Stimulated activated CD4-positive, alpha-beta T cell treated with anti-CD3 and anti-CD28 coated beads, TNF-alpha, amount 100 ng/mL, for 4 hours (primary cell): ENCODE measurements around the gene EIF3I.

ENCODE experiments used
- DNase-seq, 3 experiments: peaks; one replicate each; pipeline ENCODE4 v3.0.0-alpha.2; 2020; ENCODE audit warnings: low read depth in 3 of 3

The EIF3I gene

DNA sequence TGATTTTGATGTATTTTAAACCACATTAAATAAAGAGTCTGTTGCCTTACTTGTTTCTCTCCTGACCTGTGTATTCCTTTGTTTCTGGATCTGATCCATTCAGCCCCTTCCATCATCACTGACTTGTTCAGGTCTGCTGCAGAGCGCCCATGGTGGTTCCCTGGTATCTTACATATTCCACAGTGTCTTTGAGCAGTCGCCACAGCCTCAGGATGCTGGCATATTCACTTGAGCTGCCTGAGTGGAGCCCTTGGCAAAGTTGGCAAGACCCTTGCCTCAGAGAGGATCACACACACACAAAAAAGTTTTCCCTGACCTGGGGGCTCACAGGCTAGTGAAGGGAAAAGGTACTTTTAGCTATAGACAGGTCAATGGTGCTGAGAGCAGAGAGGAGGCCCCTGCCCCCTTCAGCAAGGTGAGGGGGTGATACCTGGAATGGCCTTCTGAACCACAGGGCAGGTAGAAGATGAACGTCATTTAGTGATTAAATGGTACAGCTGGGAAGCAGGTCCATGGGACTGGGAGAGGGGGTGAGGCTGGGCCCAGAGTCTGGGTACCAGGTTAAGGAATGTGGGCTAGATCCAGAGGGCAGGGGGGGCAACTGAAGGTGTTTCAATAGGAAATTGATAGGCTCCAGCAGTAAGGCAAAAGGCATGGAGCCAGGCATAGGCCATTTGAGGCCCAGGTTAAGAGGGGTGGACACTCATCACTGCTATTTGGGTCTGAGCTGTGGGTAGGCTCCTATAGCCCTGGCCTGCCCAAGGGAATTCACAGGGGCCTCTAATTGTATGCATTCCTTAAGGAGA, 23.8 kb upstream of the EIF3I start:
- DNase-seq = no peak

DNA sequence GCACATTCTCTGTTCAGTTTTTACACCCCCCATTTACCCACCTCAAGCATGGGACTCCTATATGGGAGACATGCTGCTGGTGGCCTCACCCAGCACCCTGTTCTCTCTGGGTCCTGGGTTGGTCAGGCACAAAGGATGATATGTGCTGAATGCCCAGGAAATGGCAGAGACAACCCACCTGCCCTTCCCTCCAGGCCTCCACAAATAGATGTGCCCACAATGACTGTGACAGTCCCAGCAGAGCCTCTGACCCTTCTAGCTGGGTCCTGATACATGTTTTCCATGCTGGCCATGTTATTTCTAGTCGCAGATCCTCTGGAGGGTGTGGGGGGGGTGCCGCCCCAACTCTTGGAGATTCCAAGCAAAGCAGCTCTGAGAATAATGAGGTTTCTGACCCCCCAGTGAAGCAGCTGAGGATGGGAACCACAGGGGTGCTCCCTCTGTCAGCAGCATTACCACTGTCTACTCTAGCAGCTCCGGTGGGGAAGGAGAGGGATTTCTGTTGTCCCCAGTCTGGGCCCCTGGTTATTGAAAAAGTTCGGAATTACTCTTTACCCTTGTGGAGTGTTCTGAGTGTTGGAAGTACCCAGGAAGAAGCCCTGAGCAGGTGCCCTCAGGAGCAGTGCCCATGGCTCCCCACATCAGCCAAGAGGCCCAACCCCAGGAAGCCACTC, 23.0 kb upstream of the EIF3I start:
- DNase-seq = no peak

DNA sequence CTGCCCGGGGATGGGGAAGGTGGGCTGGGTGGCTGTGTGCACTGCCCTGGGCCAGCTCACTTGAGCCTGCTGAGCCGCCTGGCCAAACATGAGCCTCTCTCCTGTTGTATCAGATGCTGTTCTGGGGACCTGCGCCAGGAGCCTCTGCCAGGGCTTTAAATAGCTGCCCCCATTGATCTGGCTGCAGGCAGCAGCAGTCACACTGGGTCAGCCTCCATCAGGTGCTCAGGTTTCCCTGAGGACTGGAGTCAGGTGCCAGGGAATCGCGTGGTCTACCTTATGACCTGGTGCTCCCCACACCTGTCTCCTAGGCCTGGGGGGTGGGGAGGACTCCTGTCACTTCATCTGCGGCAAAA, 22.5 kb upstream of the EIF3I start:
- DNase-seq = no peak

DNA sequence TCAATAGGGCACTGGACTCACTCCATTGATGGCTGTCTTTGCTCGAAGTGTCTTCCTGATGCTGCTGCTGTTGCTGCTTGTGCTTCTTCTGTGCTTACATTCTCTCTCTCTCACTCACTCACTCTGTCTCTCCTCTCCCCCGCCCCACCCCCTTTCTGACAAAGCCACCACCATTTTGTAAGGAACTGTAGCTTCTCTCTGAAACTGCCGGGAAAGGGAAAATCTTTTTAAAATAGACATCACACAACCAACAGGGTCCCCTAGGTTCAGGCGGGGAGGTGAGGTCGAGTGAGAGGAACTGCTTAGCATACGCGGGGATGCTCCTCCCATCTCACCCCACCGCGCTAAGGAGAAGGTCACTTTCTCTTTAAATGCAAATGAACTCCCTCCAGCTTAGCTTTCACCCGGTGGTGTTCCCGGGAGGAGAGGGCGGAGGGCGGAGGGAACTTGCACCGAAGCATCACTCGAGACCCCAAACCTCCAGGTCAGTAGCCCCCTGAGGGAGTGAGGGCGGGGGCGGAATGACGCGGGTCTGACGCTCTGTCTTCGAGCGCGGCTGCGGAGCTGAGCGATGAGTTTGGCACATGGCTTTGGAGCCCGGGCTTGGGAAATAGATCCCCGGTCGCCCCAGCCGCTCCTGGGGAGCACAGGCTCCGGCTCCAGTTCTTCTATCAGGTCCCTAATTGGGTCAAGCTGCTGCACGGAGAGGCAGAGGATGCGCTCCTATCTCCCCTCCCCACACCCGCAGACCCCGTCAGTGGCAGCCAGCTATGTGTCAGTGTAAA, 21.8 kb upstream of the EIF3I start, which contains the start of gene CCDC28B:
Gene CCDC28B, plus strand, starts transcription at position 370 of the 785 bp plus-strand sequence. CDS start 1,341 bp downstream, outside the sequence.
- peak; percentile 20 to 35 (median 30) for DNase-seq

- DNase-seq = peak; percentile 44 to 58 (median 56)
These were observed 21.0 kb upstream of the EIF3I start for GRCh38 chr1:32201011-32201855.

DNA sequence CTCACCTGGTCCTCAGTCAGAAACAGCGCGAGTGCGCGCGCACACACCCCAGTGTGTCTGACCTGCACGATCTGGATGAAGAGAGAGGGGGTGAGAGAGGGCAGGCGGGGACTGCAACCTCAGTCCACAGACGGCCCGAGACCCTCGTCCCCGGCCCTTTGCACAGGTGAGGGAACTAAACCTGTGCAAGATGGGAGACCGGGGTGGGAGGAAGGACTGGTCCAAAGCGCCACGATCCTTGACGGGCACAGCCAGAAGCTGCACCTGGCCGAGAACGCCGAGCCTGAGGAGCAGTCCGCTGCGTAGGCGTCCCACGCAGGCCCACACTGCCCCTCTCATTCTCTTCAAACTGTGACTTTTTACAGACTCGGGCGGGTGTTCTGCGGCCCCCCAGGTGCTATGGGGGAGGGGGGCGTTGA, 17.3 kb upstream of the EIF3I start:
- DNase-seq = no peak

DNA sequence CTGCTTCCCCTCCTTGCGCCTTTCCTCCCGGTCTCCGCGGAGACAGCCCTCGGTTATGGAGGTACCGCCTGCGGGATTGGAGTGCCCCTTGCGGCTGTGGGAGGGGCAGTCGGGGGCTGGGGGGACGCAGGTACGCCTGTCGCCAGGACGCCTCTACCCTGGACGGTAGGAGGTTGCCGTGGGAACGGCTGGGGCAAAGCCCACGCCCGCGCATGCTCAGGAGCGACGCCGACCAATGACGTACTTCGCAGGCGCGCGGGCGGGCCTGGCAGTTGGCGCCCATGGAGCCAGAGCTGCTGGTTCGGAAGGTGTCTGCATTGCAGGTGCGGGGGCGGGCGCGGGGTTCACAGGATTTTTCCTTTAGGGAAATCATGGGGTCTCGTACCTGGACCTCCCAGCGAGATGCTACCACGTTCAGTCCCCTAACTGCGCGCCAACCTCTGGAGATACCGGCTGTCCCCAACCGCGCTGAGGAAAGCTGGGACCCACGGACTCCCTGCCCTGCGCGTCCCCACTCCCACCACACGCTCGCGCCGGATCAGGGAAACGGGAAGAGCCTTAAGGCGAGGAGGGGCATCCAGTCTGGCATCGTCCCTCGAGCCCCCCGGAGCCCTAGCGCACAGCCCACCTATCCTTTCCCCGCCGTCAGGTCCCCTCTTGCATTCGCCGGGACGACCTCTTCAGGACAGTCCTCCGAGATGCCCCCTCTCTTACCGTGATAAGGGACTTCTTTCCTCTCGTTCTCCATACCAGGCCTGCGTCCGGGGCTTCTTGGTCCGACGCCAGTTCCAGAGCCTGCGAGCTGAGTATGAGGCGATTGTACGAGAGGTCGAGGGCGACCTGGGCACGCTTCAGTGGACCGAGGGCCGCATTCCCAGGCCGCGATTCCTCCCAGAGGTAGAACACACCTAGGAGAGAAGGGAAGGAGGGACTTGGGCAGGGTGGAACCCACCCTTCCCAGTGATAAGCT, 16.5 kb upstream of the EIF3I start, which contains the start of gene IQCC:
Gene IQCC, plus strand, starts transcription at position 271 of the 970 bp plus-strand sequence. Its CDS starts 11 bp downstream, at position 282.
- DNase-seq = peak; percentile 70 to 76 (median 71)

DNA sequence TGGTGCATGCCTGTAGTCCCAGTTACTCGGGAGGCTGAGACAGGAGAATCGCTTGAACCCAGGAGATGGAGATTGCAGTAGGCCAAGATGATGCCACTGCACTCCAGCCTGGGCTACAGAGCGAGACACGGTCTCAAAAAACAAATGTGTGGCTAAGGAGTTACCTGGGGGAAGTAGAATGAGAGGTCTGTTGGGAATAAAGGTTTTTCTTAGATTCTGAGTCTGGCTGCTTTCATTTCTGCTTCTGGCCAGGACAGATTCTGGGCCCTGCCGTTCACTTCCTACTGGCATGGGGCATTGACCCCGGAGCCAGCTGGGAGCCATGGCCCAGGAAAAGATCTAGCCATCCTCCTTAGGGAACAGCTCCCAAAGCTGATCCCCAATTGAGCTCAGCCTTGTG, 13.7 kb upstream of the EIF3I start:
- no peak for DNase-seq

DNA sequence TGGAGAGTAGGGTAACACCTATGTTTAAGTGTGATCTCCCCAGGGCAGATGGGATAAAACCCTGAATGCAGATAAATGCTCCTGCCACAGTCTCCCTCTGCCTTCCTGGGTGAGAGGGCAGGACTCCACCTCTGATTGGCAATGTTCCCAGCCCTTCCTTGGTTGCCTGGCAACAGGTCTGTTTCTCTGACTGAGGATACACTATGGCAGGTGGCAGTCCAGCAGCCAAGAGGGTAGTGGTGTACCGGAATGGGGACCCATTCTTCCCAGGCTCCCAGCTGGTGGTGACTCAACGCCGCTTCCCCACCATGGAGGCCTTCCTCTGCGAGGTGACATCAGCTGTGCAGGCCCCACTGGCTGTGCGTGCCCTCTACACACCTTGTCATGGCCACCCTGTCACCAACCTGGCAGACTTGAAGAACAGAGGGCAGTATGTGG, 13.3 kb upstream of the EIF3I start, which contains the start of gene DCDC2B:
Gene DCDC2B, plus strand, starts transcription at position 199 of the 438 bp plus-strand sequence. Its CDS starts 5 bp downstream, at position 204.
- no peak for DNase-seq

DNA sequence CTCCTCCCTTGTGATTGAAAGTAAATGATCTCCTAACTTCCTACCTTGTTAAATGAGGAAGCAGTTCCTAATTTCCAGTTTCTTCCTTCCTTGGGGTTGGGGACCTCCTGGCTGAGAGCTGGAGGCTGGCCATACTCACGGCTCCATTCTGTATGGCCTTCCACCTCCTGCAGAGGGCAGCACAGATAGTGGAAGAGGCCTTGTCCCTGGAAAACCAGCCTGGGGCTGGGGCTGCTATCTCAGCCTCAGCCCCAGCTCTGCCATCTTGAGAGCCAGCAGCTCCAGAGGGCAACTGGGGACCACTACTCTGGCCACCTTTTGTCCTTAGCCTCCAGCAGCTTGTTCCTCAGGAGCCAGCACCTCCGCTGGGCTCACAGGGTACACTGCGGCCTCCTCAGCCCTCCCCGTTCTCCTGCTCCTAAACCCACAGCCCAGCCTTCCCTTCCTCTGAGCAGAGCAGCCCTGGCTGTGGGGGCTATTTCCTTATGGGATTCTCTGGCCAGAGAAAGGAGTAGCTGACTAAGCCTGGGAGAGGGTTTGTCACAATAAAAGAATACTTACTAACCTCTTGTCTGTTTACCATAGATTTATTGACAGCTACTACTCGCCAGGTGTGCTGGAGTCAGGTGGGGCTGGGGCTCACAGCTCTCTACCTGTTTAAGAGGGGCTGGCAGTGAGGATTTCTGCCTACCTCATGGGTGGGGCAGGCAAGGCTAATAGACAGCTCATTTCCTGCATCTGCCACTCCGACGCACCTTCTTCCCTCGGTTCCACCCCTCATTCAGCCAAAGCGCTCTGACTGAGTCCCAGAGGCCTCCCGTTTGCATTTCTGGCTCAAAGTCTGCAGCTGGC, 6.4 kb upstream of the EIF3I start:
- DNase-seq = peak; percentile 32 to 39 (median 38)

GRCh38 chr1:32216566-32216965, 5.6 kb upstream of the EIF3I start:
- no peak for DNase-seq

DNA sequence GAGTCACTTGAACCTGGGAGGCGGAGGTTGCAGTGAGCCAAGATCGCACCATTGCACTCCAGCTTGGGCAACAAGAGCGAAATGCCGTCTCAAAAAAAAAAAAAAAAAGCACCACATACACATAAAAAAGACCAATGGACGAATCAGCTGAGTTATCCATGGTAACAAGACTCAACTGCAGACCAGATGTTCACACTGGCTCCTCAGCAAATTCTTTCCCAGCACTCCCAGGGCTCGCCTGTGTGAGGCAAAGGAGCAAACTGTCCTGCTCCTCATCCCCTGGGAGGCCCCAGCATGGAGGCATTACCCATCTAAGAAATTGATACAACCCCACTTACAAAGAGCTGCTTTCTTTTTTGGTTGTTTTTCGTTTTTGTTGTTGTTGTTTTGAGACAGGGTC, 3.2 kb upstream of the EIF3I start:
- no peak for DNase-seq

- no peak for DNase-seq
These were observed 1.2 kb upstream of the EIF3I start for GRCh38 chr1:32220746-32221580.

DNA sequence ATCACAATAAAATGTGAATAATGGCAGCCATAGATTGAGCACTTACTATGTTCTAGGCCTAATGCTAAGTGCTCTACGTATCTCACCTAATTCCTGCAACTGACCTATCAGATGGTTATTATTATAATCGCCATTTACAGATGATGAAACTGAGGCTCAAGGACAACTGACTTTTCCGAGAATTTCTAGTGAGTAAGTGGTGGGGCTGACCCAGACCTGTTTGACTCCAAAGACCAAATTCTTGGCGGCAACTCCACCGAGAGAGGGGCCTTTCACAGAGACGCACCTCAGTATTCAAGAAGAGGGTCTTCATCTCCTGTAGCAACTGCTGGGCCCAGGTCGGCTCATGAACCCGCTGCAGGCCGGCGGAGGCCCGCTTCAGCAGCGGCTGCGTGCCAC, 627 bp upstream of the EIF3I start:
- DNase-seq = no peak

DNA sequence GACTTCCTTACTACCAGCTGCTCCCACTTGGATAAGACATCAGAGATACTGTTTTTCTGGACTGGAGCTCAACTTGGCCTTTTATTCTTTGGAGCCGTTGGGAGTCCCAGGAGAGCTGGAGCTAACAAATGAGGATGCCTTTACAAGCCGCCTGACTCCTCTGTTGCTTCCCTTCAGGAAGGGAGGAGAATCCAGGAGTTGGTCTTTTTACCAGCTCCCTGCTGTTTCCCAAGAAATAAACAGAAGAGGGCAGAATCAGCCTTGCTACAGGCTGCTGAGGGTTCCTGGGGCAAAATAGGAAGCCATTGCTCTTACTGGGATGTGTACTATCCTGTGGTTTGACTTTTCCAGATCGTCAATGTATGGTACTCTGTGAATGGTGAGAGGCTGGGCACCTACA, 1.5 kb downstream of the EIF3I start:
- DNase-seq = no peak

DNA sequence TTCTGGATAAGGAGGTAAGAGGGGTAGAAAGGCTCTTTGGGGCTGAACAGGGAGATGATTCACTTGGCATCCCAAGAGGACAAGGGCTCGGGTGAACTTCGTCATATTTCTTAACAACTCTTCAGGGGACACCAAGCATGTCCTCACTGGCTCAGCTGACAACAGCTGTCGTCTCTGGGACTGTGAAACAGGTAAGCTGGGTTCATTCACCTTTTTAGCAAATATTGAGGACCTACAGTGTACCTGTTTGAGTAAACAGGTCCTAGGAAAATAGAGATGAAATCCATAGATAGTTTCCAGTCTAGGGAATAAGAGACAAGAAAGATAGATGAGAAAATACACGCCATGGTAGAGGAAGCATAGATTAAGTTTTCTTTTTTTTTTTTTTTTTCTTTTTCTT, 2.1 kb downstream of the EIF3I start:
- DNase-seq = no peak

- no peak for DNase-seq
These were observed 6.6 kb downstream of the EIF3I start for GRCh38 chr1:32228771-32229170.

- DNase-seq = no peak
These were observed 9.7 kb downstream of the EIF3I start for GRCh38 chr1:32231843-32232432.
